Measurements from ENCODE around the gene TSPYL2.

- no peak for TF ChIP-seq CTCF (conservative IDR thresholded peaks at IDR 0.05 in 1 of 2, IDR thresholded peaks at IDR 0.05 in 1 of 2; ENCODE audit: extremely low read depth in 1 of 2, insufficient read depth in 1 of 2, low read depth in 1 of 2, low read length in 2 of 2)
- no peak for TF ChIP-seq EZH2 (IDR thresholded peaks at IDR 0.05; ENCODE audit: borderline replicate concordance, low read length)
Measured at GRCh38 chrX:53081925-53082772, at the start of gene TSPYL2.
